Gastroesophageal sphincter (tissue), 4 donors: Measurements from ENCODE around the gene EFEMP1. TPM values are rescaled to one million over a fixed set of nuclear protein-coding genes. Genes with fewer than 3 reads are reported as not detected.

ENCODE experiments used
- ATAC-seq: fragments of 150-250 bp; one replicate; pipeline ENCODE4 v1.9.1; 2016; ENCODE audit warnings: mild to moderate bottlenecking, moderate library complexity
- H3K27ac ChIP-seq, 4 donors: fragments of 200-600 bp; sonication (generic) in 3 of 4; 1 replicate in 3 of 4; 2 replicates in 1 of 4; pipeline ENCODE4 v1.5.1; 2016 to 2019
- H3K27me3 ChIP-seq: fragments of 200-600 bp; sonication (generic); one replicate; pipeline ENCODE4 v1.5.1; 2019
- H3K36me3 ChIP-seq, 2 donors: fragments of 200-600 bp; sonication (generic); one replicate each; pipeline ENCODE4 v1.5.1; 2019; ENCODE audit warnings: control low read depth in 1 of 2
- H3K4me1 ChIP-seq, 3 donors: fragments of 200-600 bp; sonication (generic); 1 replicate in 2 of 3; 2 replicates in 1 of 3; pipeline ENCODE4 v1.5.1; 2016 to 2019; ENCODE audit warnings: control low read depth in 2 of 3
- H3K4me3 ChIP-seq, 2 donors: fragments of 200-600 bp; sonication (generic); one replicate each; pipeline ENCODE4 v1.5.1; 2019; ENCODE audit warnings: mild to moderate bottlenecking in 1 of 2, moderate library complexity in 1 of 2
- H3K9me3 ChIP-seq, 3 donors: fragments of 200-600 bp; sonication (generic); one replicate each; pipeline ENCODE4 v1.5.1; 2017 to 2019; ENCODE audit warnings: control low read depth in 2 of 3
- EP300 ChIP-seq: sonication (generic); formaldehyde crosslinking; IDR thresholded peaks from one replicate; pipeline ENCODE4 v1.6.1; 2017; ENCODE audit warnings: antibody characterized with exemption, mild to moderate bottlenecking
- POLR2A ChIP-seq, 2 donors: fragments of 450-650 bp; IDR thresholded peaks; one replicate each; pipeline ENCODE4 v1.6.1; 2017; ENCODE audit warnings: antibody characterized with exemption in 2 of 2, mild to moderate bottlenecking in 2 of 2, moderate library complexity in 1 of 2
- POLR2AphosphoS5 ChIP-seq: sonication (generic); formaldehyde crosslinking; IDR thresholded peaks from one replicate; pipeline ENCODE4 v1.6.1; 2017; ENCODE audit warnings: antibody characterized with exemption
- WGBS, 2 donors: methylation state at CpG; one replicate each; pipeline ENCODE4 v1.1.5; 2018; ENCODE audit warnings: low coverage in 1 of 2; 5-methylcytosine and 5-hydroxymethylcytosine counted together
- total RNA-seq, 4 donors: library from RNA; depleted of rRNA; stranded (reverse); fragments of >200 nt; gene quantifications; one replicate each; pipeline ENCODE4 v1.1.0, GENCODE V29; 2016
- TF ChIP-seq, protein P1 (sequence below), 4 experiments: fragments of 200-600 bp in 2 of 4; fragments of 450-650 bp in 2 of 4; sonication (generic) in 1 of 4; IDR thresholded peaks; one replicate each; pipeline ENCODE4 v1.5.1; 2017 to 2019; ENCODE audit warnings: antibody characterized with exemption in 4 of 4, mild to moderate bottlenecking in 2 of 4, moderate library complexity in 2 of 4

EFEMP1 gene
- total RNA-seq, 4 donors from 2014 or later = 70.5 to 141 (median 91.9) TPM

DNA sequence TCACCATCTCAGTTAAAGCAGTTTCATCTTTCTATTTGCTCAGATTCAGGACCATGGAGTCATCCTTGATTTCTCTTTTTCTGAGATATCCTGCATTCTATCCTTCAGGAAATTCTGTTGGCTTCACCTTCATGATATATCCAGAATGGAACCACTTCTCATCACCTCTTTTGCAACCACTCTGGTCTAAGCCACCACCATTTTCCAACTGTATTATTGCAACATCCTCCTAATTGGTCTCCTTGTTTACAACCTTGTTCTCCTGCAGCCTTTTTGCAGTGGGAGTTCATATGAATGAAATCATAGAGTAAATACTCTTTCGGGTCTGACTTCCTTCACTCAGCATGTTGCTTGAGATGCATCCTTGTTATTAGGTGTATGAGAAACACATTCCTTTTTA, 3.4 kb upstream of the EFEMP1 start:
- Histone ChIP-seq H3K27ac (no peak overlapping the region), H3K27me3 (peaks cover 59% of the 10 kb centered on the region), H3K36me3 (no peaks in the 10 kb centered on the region), H3K4me1 (peaks cover 0 to 20% (median 0%) of the 10 kb centered on the region in 3 donors), H3K9me3 (no peaks in the 10 kb centered on the region), H3K4me3 (no peak overlapping the region)
- 80 to 86% methylated on average over 1 of the region's 1 CpG for WGBS, 2 donors
- TF ChIP-seq POLR2A (IDR thresholded peaks at IDR 0.05) (no peak), EP300 (no peak)
- no peak for ATAC-seq

DNA sequence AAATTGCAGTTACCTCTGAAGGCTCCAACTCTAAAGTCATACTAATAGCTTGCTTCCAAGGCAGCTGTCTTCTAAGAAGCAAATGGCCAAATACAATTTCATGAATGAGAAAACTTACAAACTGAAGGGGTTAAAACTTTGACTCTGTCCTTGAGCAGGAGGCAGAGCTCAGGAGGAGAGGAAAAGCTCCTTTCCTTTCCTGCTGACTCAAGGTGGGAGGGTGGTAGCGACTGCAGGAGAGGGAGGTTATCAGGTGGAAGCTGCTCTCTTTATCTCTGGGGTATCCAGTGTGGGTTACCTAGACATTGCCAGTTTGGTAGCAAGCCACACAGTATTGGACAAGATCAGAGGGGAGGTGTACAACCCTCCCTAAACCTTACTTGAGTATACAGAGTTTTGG, 2.7 kb upstream of the EFEMP1 start:
- Histone ChIP-seq H3K4me1 (peaks cover 0 to 20% (median 0%) of the 10 kb centered on the region in 3 donors), H3K36me3 (no peaks in the 10 kb centered on the region), H3K9me3 (no peaks in the 10 kb centered on the region), H3K4me3 (no peak overlapping the region), H3K27me3 (peaks cover 59% of the 10 kb centered on the region), H3K27ac (no peak overlapping the region)
- ATAC-seq = no peak
- 60 to 63% methylated on average over 1 of the region's 1 CpG for WGBS, 2 donors
- TF ChIP-seq EP300 (no peak), POLR2A (IDR thresholded peaks at IDR 0.05) (no peak), POLR2AphosphoS5 (no peak)
- TF ChIP-seq, protein P1, sequence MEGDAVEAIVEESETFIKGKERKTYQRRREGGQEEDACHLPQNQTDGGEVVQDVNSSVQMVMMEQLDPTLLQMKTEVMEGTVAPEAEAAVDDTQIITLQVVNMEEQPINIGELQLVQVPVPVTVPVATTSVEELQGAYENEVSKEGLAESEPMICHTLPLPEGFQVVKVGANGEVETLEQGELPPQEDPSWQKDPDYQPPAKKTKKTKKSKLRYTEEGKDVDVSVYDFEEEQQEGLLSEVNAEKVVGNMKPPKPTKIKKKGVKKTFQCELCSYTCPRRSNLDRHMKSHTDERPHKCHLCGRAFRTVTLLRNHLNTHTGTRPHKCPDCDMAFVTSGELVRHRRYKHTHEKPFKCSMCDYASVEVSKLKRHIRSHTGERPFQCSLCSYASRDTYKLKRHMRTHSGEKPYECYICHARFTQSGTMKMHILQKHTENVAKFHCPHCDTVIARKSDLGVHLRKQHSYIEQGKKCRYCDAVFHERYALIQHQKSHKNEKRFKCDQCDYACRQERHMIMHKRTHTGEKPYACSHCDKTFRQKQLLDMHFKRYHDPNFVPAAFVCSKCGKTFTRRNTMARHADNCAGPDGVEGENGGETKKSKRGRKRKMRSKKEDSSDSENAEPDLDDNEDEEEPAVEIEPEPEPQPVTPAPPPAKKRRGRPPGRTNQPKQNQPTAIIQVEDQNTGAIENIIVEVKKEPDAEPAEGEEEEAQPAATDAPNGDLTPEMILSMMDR (IDR thresholded peaks at IDR 0.05) = no peak

DNA sequence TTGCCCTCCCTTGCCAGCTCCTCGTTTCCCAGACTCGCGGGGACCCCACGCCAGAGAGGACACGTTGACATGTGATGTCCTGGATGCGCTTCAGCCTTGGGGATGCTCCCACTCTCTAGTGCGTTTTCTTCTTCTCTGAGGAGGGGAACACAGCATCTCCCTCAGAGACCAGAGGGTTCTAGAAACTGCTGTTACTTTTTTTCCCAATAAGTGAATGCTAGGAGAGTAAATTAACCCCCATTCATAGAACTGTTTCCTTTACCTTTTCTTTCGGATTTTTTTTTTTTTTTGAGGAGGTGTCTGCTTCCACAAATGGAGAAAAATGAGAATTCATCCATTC, 370 bp upstream of the EFEMP1 start:
- TF ChIP-seq, protein P1 (IDR thresholded peaks at IDR 0.05) = no peak
- TF ChIP-seq POLR2AphosphoS5 (no peak), EP300 (no peak), POLR2A (IDR thresholded peaks at IDR 0.05) (no peak)
- WGBS, 2 donors = 0 to 33% methylated on average over 1 to 5 of the region's 8 CpGs
- peak; percentile 31 for ATAC-seq
- Histone ChIP-seq H3K27ac (peak overlapping the region in 3 of 4 donors; percentile 54 to 75 (median 62)), H3K4me3 (peak overlapping the region; percentile 45 to 60), H3K9me3 (no peaks in the 10 kb centered on the region), H3K36me3 (no peaks in the 10 kb centered on the region), H3K4me1 (peaks cover 0 to 20% (median 0%) of the 10 kb centered on the region in 3 donors), H3K27me3 (peaks cover 59% of the 10 kb centered on the region)

DNA sequence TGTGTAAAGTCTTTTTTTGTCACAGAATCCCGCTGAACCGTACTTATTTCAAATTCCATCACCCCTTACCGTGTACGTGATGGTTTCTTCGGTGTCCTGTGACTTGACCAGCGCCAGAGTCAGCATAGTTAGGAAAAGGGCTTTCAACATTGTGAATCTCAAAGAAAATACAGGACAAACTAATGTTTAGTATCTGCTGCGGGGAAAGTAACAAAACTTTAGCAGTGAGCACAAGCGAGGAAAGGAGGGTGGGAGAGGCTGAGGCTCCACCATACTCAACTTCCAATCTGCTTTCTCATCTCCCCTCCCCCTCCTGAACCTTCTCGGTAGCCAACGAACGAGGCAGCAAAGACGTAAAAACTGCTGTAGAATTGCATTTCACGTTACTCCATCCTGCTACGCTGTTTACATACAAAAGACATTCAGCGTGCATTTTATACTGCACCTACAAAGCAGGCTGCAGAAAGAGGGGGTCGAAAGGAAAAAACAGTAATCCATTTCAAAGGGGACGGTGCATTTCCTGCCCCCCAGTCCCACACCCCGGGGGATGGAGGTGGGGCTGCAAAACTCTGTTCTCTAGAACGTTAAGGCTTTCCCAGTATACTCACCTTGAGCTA, 1.2 kb downstream of the EFEMP1 start:
- H3K27me3 ChIP-seq = peaks cover 46% of the 10 kb centered on the region
- no peak for ATAC-seq
- H3K36me3 ChIP-seq = no peaks in the 10 kb centered on the region
- H3K4me3 ChIP-seq = peak overlapping the region; percentile 45 to 60
- H3K4me1 ChIP-seq = peaks cover 0 to 20% (median 0%) of the 10 kb centered on the region in 3 donors
- WGBS, 2 donors = 27 to 30% methylated on average over 15 to 18 of the region's 19 CpGs
- TF ChIP-seq POLR2AphosphoS5 (no peak), POLR2A (IDR thresholded peaks at IDR 0.05) (no peak)
- TF ChIP-seq, protein P1 (IDR thresholded peaks at IDR 0.05) = no peak
- no peaks in the 10 kb centered on the region for H3K9me3 ChIP-seq
- peak overlapping the region in 1 of 4 donors; percentile 75 for H3K27ac ChIP-seq

DNA sequence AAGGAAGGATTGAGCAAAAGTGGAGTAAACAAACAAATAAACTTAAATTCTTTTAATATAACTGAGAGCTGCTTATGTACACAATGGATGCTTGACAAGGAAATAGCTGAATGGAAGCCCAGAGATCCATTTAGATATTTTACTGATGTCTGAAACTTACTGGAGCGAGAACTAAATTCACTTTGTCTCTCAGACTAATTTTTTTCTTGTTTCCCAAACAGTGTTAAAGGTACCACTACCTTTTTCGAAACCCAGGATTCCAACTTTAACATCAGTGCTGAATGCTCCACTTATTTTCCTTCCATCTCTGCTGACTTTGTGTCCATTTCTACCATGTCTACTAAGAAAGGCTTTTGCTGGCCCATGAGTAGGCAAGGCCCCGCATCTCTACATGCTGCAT, 4.0 kb downstream of the EFEMP1 start:
- no peak for TF ChIP-seq POLR2AphosphoS5
- TF ChIP-seq EP300 = no peak
- TF ChIP-seq POLR2A (IDR thresholded peaks at IDR 0.05) = no peak
- TF ChIP-seq, protein P1 (IDR thresholded peaks at IDR 0.05) = no peak
- Histone ChIP-seq H3K36me3 (no peaks in the 10 kb centered on the region), H3K4me1 (peaks cover 0 to 20% (median 0%) of the 10 kb centered on the region in 3 donors), H3K9me3 (no peaks in the 10 kb centered on the region), H3K4me3 (no peak overlapping the region), H3K27me3 (peaks cover 25% of the 10 kb centered on the region), H3K27ac (no peak overlapping the region)
- 78 to 100% methylated on average over 2 to 3 of the region's 3 CpGs for WGBS, 2 donors
- ATAC-seq = no peak
